Naive thymus-derived CD4-positive, alpha-beta T cell (primary cell): Measurements from ENCODE around the gene YPEL3. TPM values are rescaled to one million over a fixed set of nuclear protein-coding genes. Genes with fewer than 3 reads are reported as not detected.

Experiments used
- ATAC-seq: fragments of 150-1000 bp; cut with Tn5 transposase; 2 replicates; pipeline ENCODE4 v1.10.0; 2021; ENCODE audit warnings: mild to moderate bottlenecking, moderate library complexity
- CTCF ChIA-PET: fragments of 350-600 bp; sonication (Branson Sonifier 250); formaldehyde crosslinking; loops from one replicate; lab custom pipeline; 2021; ENCODE audit warnings: antibody characterized with exemption; lab: Charles Lee
- POLR2A ChIA-PET: fragments of 350-600 bp; sonication (Branson Sonifier 250); formaldehyde crosslinking; loops from one replicate; lab custom pipeline; 2021; ENCODE audit warnings: antibody characterized with exemption, inconsistent platforms; lab: Charles Lee
- DNase-seq, 9 donors: peaks; one replicate each; pipeline versions ENCODE4 v3.0.0 to v3.0.0-alpha.2; 2020 to 2022; ENCODE audit warnings: mixed read lengths in 1 of 9
- H3K27ac ChIP-seq: one replicate; pipeline ENCODE4 v1.7.0; 2013; ENCODE audit warnings: mild to moderate bottlenecking, low read depth, low read length, moderate library complexity
- H3K27me3 ChIP-seq, 2 donors: one replicate each; pipeline ENCODE4 v1.7.0; 2013; ENCODE audit warnings: low read length in 2 of 2, mild to moderate bottlenecking in 2 of 2, moderate library complexity in 2 of 2; ENCODE audit not compliant: control insufficient read depth in 2 of 2, insufficient read depth in 2 of 2
- H3K36me3 ChIP-seq, 3 experiments: 1 replicate in 2 of 3; 2 replicates in 1 of 3; pipeline ENCODE4 v1.7.0; 2013; ENCODE audit warnings: low read length in 3 of 3, mild to moderate bottlenecking in 3 of 3, moderate library complexity in 1 of 3; ENCODE audit not compliant: insufficient read depth in 3 of 3, control insufficient read depth in 2 of 3
- H3K4me1 ChIP-seq, 2 donors: one replicate each; pipeline ENCODE4 v1.7.0; 2013; ENCODE audit warnings: low read length in 2 of 2, mild to moderate bottlenecking in 2 of 2, moderate library complexity in 1 of 2; ENCODE audit not compliant: control insufficient read depth in 2 of 2, insufficient read depth in 2 of 2
- H3K4me3 ChIP-seq: 2 replicates; pipeline ENCODE4 v1.7.0; 2013; ENCODE audit warnings: mild to moderate bottlenecking, low read length
- H3K9me3 ChIP-seq, 3 experiments: 1 replicate in 2 of 3; 2 replicates in 1 of 3; pipeline ENCODE4 v1.7.0; 2013; ENCODE audit warnings: low read length in 3 of 3; ENCODE audit not compliant: control insufficient read depth in 2 of 3
- H3K27ac Mint-ChIP-seq, 9 donors: one replicate each; pipeline ENCODE4 v1.8.0; 2020 to 2022; ENCODE audit warnings: mixed read lengths in 9 of 9, mild to moderate bottlenecking in 8 of 9, moderate library complexity in 5 of 9, inconsistent platforms in 2 of 9
- H3K27me3 Mint-ChIP-seq, 5 donors: one replicate each; pipeline ENCODE4 v1.8.0; 2021 to 2022; ENCODE audit warnings: mixed read lengths in 5 of 5, mild to moderate bottlenecking in 1 of 5
- H3K36me3 Mint-ChIP-seq, 5 donors: one replicate each; pipeline ENCODE4 v1.8.0; 2020 to 2022; ENCODE audit warnings: mixed read lengths in 5 of 5, mild to moderate bottlenecking in 3 of 5, inconsistent platforms in 1 of 5
- H3K4me1 Mint-ChIP-seq, 7 donors: one replicate each; pipeline ENCODE4 v1.8.0; 2020 to 2022; ENCODE audit warnings: mixed read lengths in 7 of 7, mild to moderate bottlenecking in 3 of 7, inconsistent platforms in 1 of 7
- H3K4me3 Mint-ChIP-seq, 10 donors: one replicate each; pipeline ENCODE4 v1.8.0; 2020 to 2022; ENCODE audit warnings: mild to moderate bottlenecking in 10 of 10, mixed read lengths in 10 of 10, moderate library complexity in 6 of 10, inconsistent platforms in 2 of 10
- H3K9me3 Mint-ChIP-seq, 11 donors: one replicate each; pipeline ENCODE4 v1.8.0; 2020 to 2022; ENCODE audit warnings: mixed read lengths in 11 of 11, mild to moderate bottlenecking in 4 of 11, inconsistent platforms in 1 of 11, moderate library complexity in 1 of 11
- intact Hi-C, 2 donors: fragments of 100-400 bp; cut with micrococcal nuclease; formaldehyde crosslinking; loops; one replicate each; pipeline ENCODE4 v1.15.1; 2023
- polyA plus RNA-seq, 2 donors: library from polyadenylated mRNA; unstranded; fragments of 300-500 nt; fragmentation: Illumina TruSeq; gene quantifications; one replicate each; pipeline ENCODE4 v1.2.3, GENCODE V29; 2021
- total RNA-seq, 6 experiments: library from RNA in 5 of 6; stranded (reverse) in 5 of 6; gene quantifications; 1 replicate in 5 of 6; 2 replicates in 1 of 6; pipeline ENCODE4 v1.2.3 and lab custom pipeline; 2021 to 2026

Gene YPEL3
- total and polyA plus RNA-seq, 7 experiments from 2014 or later: 50.5 to 308 (median 242) TPM

- ATAC-seq (peak; percentile 74), DNase-seq (peak in 3 of 9 donors; percentile 17 to 38 (median 30))
- Mint-ChIP-seq H3K9me3 (peaks cover 0 to 2% (median 0%) of the 10 kb centered on the region in 11 donors), H3K27ac (peak overlapping the region; percentile 2 to 79 (median 32)), H3K27me3 (no peaks in the 10 kb centered on the region), H3K4me3 (no peak overlapping the region), H3K4me1 (peaks cover 21 to 33% (median 24%) of the 10 kb centered on the region in 7 donors), H3K36me3 (peaks cover 0 to 2% (median 0%) of the 10 kb centered on the region in 5 donors)
- no peaks in the 10 kb centered on the region for H3K9me3 ChIP-seq
- intact Hi-C loops: loop anchor here in 1 of 2 donors (1.0 kb wide), 1 partner anchor 40 kb away; the partner anchor contains the start of gene CORO1A
- H3K36me3 ChIP-seq: no peaks in the 10 kb centered on the region
- H3K27ac ChIP-seq: no peak overlapping the region
- no peaks in the 10 kb centered on the region for H3K27me3 ChIP-seq
- POLR2A ChIA-PET: interaction anchor here (0.6 to 2.2 kb wide), 7 partner anchors 14 to 94 kb away, joined by 3 to 23 read pairs (median 3); partner anchors contain the start of genes ALDOA, CORO1A and TBX6
- H3K4me1 ChIP-seq: peaks cover 0 to 23% of the 10 kb centered on the region in 2 donors
- CTCF ChIA-PET: interaction anchor here (0.6 to 1.1 kb wide), 5 partner anchors 41 to 267 kb away, joined by 3 to 4 read pairs (median 3); partner anchors contain the start of gene CORO1A
- H3K4me3 ChIP-seq: no peak overlapping the region
Observed at GRCh38 chr16:30142672-30143346, 46.8 kb upstream of the YPEL3 start.

DNA sequence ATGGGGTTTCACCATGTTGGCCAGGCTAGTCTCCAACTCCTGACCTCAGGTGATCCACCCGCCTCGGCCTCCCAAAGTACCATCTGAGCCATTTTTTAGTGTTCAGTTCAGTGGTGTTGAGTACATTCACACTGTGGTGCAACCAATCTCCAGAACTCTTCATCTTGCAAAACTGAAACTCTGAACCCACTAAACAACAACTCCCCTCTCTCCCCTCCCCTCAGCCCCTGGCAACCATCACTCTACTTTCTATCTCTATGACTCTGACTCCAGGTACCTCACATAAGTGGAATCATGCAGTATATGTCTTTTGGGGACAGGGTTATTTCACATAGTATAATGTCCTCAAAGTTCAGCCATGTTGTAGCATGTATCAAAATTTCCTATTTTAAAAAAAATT is 45.7 kb upstream of the YPEL3 start:
- intact Hi-C loops: no loop called here
- no peak for DNase-seq
- ChIA-PET POLR2A (interaction anchor here (0.6 to 2.2 kb wide), 4 partner anchors 15 to 77 kb away, joined by 3 to 23 read pairs (median 4); partner anchors contain the start of genes ALDOA and CORO1A), CTCF (interaction anchor here (0.6 kb wide), 1 partner anchor 761 kb away, joined by 5 read pairs; no protein-coding TSS in a partner anchor)
- Mint-ChIP-seq H3K27ac (peak overlapping the region in 5 of 9 donors; percentile 5 to 65 (median 24)), H3K27me3 (no peaks in the 10 kb centered on the region), H3K36me3 (peaks cover 0 to 2% (median 0%) of the 10 kb centered on the region in 5 donors), H3K9me3 (peaks cover 0 to 2% (median 0%) of the 10 kb centered on the region in 11 donors), H3K4me3 (peak overlapping the region in 1 of 10 donors; percentile 21), H3K4me1 (peaks cover 21 to 40% (median 25%) of the 10 kb centered on the region in 7 donors)
- Histone ChIP-seq H3K4me1 (peaks cover 0 to 23% of the 10 kb centered on the region in 2 donors), H3K27ac (no peak overlapping the region), H3K27me3 (no peaks in the 10 kb centered on the region), H3K36me3 (no peaks in the 10 kb centered on the region), H3K9me3 (no peaks in the 10 kb centered on the region), H3K4me3 (no peak overlapping the region)
- no peak for ATAC-seq

DNA sequence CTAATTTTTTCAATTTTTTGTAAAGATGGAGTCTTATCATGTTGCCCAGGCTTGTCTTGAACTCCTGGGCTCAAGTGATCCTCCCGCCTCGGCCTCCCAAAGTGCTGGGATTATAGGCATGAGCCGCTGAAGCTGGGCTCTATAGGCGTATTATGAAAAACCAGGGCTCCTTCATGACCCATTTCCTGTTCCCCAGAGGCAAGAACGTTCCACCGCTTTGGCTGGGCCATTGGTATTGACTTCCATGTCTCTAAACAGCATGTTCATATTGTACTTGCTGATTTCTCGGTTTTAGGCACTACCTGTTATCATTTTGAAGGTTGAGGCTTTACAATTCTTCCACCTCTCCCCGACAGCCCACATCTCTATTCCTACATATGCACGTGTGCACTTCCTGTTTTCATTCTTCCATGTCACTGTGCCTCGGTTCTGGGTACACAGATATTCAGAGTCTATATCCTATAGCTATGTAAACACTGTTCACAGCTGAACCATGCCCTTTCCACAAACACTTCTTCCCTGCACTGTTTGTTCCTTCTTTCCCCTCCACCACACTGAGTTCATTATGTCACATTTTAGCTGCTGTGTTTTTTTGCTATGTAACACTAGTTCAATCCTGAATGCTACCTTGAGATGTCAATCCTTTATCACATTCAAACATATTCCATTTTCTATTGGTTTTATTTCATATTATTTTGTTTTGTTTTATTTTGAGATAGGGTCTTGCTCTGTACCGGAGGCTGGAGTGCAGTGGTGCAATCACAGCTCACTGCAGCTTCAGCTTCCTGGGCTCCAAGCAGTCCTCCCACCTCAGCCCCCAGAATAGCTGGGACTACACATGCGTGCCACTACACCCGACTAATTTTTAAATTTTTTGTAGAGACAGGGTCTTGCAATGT is 43.8 kb upstream of the YPEL3 start:
- Mint-ChIP-seq H3K27me3 (no peaks in the 10 kb centered on the region), H3K9me3 (peaks cover 0 to 2% (median 0%) of the 10 kb centered on the region in 11 donors), H3K36me3 (peaks cover 0 to 2% (median 0%) of the 10 kb centered on the region in 5 donors), H3K27ac (peak overlapping the region; percentile 71 to 94 (median 84)), H3K4me1 (peaks cover 16 to 34% (median 25%) of the 10 kb centered on the region in 7 donors), H3K4me3 (peak overlapping the region; percentile 15 to 70 (median 45))
- CTCF ChIA-PET: interaction anchor here (0.6 to 1.4 kb wide), 5 partner anchors 14 to 290 kb away, joined by 3 read pairs; partner anchors contain the start of gene DCTPP1
- DNase-seq (peak in 3 of 9 donors; percentile 16 to 20 (median 19)), ATAC-seq (peak; percentile 34)
- Histone ChIP-seq H3K9me3 (no peaks in the 10 kb centered on the region), H3K36me3 (no peaks in the 10 kb centered on the region), H3K4me3 (no peak overlapping the region), H3K27ac (peak overlapping the region; percentile 24), H3K4me1 (peaks cover 0 to 23% of the 10 kb centered on the region in 2 donors), H3K27me3 (no peaks in the 10 kb centered on the region)
- intact Hi-C loops: loop anchor here in 1 of 2 donors (2.0 kb wide), 1 partner anchor 17 kb away; the partner anchor contains the start of gene MAPK3
- POLR2A ChIA-PET: interaction anchor here (0.5 to 2.4 kb wide), 14 partner anchors 9 to 268 kb away, joined by 3 to 16 read pairs (median 3); partner anchors contain the start of genes ALDOA, CORO1A and ZNF771

- Mint-ChIP-seq H3K4me3 (no peak overlapping the region), H3K4me1 (peaks cover 10 to 29% (median 20%) of the 10 kb centered on the region in 7 donors), H3K9me3 (peaks cover 0 to 2% (median 0%) of the 10 kb centered on the region in 11 donors), H3K36me3 (peaks cover 0 to 4% (median 0%) of the 10 kb centered on the region in 5 donors), H3K27me3 (no peaks in the 10 kb centered on the region), H3K27ac (peak overlapping the region in 1 of 9 donors; percentile 46)
- Histone ChIP-seq H3K27me3 (no peaks in the 10 kb centered on the region), H3K4me3 (no peak overlapping the region), H3K27ac (no peak overlapping the region), H3K36me3 (no peaks in the 10 kb centered on the region), H3K9me3 (no peaks in the 10 kb centered on the region), H3K4me1 (peaks cover 0 to 19% of the 10 kb centered on the region in 2 donors)
- intact Hi-C loops: loop anchor here in 1 of 2 donors (2.0 kb wide), 1 partner anchor 15 kb away; the partner anchor contains the start of gene MAPK3
- DNase-seq (no peak), ATAC-seq (no peak)
- POLR2A ChIA-PET: interaction anchor here (0.5 to 1.6 kb wide), 5 partner anchors 48 to 356 kb away, joined by 3 to 5 read pairs (median 4); partner anchors contain the start of gene ALDOA
- CTCF ChIA-PET: interaction anchor here (0.7 kb wide), 1 partner anchor 23 kb away, joined by 3 read pairs; no protein-coding TSS in a partner anchor
Observed at GRCh38 chr16:30137897-30138296, 41.9 kb upstream of the YPEL3 start.

DNA sequence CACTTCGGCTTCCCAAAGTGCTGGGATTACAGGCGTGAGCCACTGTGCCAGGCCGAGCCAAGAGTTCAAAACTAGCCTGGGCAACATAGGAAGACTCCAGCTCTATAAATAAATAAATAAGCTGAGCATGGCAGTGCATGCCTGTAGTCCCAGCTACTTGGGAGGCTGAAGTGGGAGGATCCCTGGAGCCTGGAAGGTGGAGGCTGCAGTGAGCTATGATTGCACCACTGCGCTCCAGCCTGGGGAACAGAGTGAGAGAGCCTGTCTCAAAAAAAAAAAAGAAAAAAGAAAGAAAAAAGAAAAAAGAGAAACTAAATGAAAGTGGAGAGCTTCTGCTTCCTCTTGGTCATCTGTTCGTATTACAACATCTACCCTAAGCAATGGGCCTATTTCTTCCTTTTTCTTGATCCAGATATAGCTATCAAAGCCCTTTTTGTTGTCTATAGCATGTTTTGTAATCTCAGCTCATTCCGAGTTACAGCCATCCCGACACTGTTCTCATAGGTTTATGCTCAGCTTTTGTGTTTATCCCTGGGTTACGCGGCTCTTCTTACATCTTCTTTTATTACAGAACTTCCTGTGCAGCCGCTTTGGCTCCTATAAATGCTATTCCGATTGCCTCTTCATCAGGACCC is 41.1 kb upstream of the YPEL3 start:
- DNase-seq: no peak
- no peaks in the 10 kb centered on the region for H3K36me3 ChIP-seq
- H3K27me3 ChIP-seq: no peaks in the 10 kb centered on the region
- Mint-ChIP-seq H3K27me3 (no peaks in the 10 kb centered on the region), H3K9me3 (peaks cover 0 to 2% (median 0%) of the 10 kb centered on the region in 11 donors), H3K27ac (peak overlapping the region in 1 of 9 donors; percentile 25), H3K36me3 (peaks cover 0 to 4% (median 0%) of the 10 kb centered on the region in 5 donors), H3K4me1 (peaks cover 10 to 24% (median 19%) of the 10 kb centered on the region in 7 donors), H3K4me3 (no peak overlapping the region)
- ChIA-PET POLR2A (interaction anchor here (0.6 to 1.6 kb wide), 4 partner anchors 49 to 355 kb away, joined by 3 to 5 read pairs (median 4); partner anchors contain the start of gene ALDOA), CTCF (no interaction called here)
- H3K27ac ChIP-seq: no peak overlapping the region
- no peak for ATAC-seq
- H3K4me3 ChIP-seq: no peak overlapping the region
- H3K9me3 ChIP-seq: no peaks in the 10 kb centered on the region
- peaks cover 0 to 17% of the 10 kb centered on the region in 2 donors for H3K4me1 ChIP-seq
- intact Hi-C loops: no loop called here
